Activated naive CD8-positive, alpha-beta T cell treated with anti-CD3 and anti-CD28 coated beads for 36 hours (primary cell): ENCODE measurements around the gene AASDH. TPM values are rescaled to one million over a fixed set of nuclear protein-coding genes. Genes with fewer than 3 reads are reported as not detected.

Experiments used
- DNase-seq: peaks from one replicate; pipeline ENCODE4 v3.0.0; 2021
- H3K27ac Mint-ChIP-seq: one replicate; pipeline ENCODE4 v1.8.0; 2022; ENCODE audit warnings: mild to moderate bottlenecking, moderate library complexity, mixed read lengths
- H3K27me3 Mint-ChIP-seq: one replicate; pipeline ENCODE4 v1.8.0; 2022; ENCODE audit warnings: mild to moderate bottlenecking, mixed read lengths
- H3K36me3 Mint-ChIP-seq: one replicate; pipeline ENCODE4 v1.8.0; 2021; ENCODE audit warnings: mild to moderate bottlenecking, mixed read lengths
- H3K4me1 Mint-ChIP-seq: one replicate; pipeline ENCODE4 v1.8.0; 2021; ENCODE audit warnings: mixed read lengths
- H3K4me3 Mint-ChIP-seq: one replicate; pipeline ENCODE4 v1.8.0; 2022; ENCODE audit warnings: mild to moderate bottlenecking, moderate library complexity, mixed read lengths
- H3K9me3 Mint-ChIP-seq: one replicate; pipeline ENCODE4 v1.8.0; 2022; ENCODE audit warnings: mixed read lengths
- total RNA-seq, 2 experiments: library from RNA; stranded (reverse); gene quantifications; one replicate each; pipeline ENCODE4 v1.2.3, GENCODE V29; 2021

Gene AASDH
- total RNA-seq, 2 experiments from 2014 or later: 9.7 to 11.4 TPM

- H3K27me3 Mint-ChIP-seq: no peaks in the 10 kb centered on the region
- no peak overlapping the region for H3K27ac Mint-ChIP-seq
- no peaks in the 10 kb centered on the region for H3K9me3 Mint-ChIP-seq
- no peak overlapping the region for H3K4me3 Mint-ChIP-seq
- peak; percentile 4 for DNase-seq
- H3K36me3 Mint-ChIP-seq: peaks cover 13% of the 10 kb centered on the region
- H3K4me1 Mint-ChIP-seq: peaks cover 21% of the 10 kb centered on the region
These were observed 23.2 kb upstream of the AASDH start for GRCh38 chr4:56410247-56411062.

GRCh38 chr4:56409511-56410090 is 22.3 kb upstream of the AASDH start:
- DNase-seq: no peak
- Mint-ChIP-seq H3K4me3 (no peak overlapping the region), H3K27ac (no peak overlapping the region), H3K9me3 (no peaks in the 10 kb centered on the region), H3K27me3 (no peaks in the 10 kb centered on the region), H3K4me1 (peaks cover 19% of the 10 kb centered on the region), H3K36me3 (peaks cover 16% of the 10 kb centered on the region)

GRCh38 chr4:56408978-56409377 is 21.7 kb upstream of the AASDH start:
- Mint-ChIP-seq H3K4me1 (peaks cover 19% of the 10 kb centered on the region), H3K36me3 (peaks cover 16% of the 10 kb centered on the region), H3K4me3 (no peak overlapping the region), H3K27me3 (no peaks in the 10 kb centered on the region), H3K9me3 (no peaks in the 10 kb centered on the region), H3K27ac (no peak overlapping the region)
- no peak for DNase-seq

- no peaks in the 10 kb centered on the region for H3K27me3 Mint-ChIP-seq
- H3K36me3 Mint-ChIP-seq: peaks cover 19% of the 10 kb centered on the region
- no peak overlapping the region for H3K4me3 Mint-ChIP-seq
- no peak overlapping the region for H3K27ac Mint-ChIP-seq
- peaks cover 10% of the 10 kb centered on the region for H3K4me1 Mint-ChIP-seq
- H3K9me3 Mint-ChIP-seq: no peaks in the 10 kb centered on the region
- no peak for DNase-seq
These were observed 18.9 kb upstream of the AASDH start for GRCh38 chr4:56406151-56406550.

- H3K9me3 Mint-ChIP-seq: no peaks in the 10 kb centered on the region
- no peak overlapping the region for H3K27ac Mint-ChIP-seq
- no peak overlapping the region for H3K4me3 Mint-ChIP-seq
- peaks cover 3% of the 10 kb centered on the region for H3K4me1 Mint-ChIP-seq
- no peaks in the 10 kb centered on the region for H3K27me3 Mint-ChIP-seq
- peaks cover 20% of the 10 kb centered on the region for H3K36me3 Mint-ChIP-seq
- no peak for DNase-seq
These were observed 17.7 kb upstream of the AASDH start for GRCh38 chr4:56405016-56405415.

- no peaks in the 10 kb centered on the region for H3K27me3 Mint-ChIP-seq
- H3K4me3 Mint-ChIP-seq: no peak overlapping the region
- H3K9me3 Mint-ChIP-seq: no peaks in the 10 kb centered on the region
- H3K27ac Mint-ChIP-seq: no peak overlapping the region
- H3K36me3 Mint-ChIP-seq: peaks cover 13% of the 10 kb centered on the region
- H3K4me1 Mint-ChIP-seq: no peaks in the 10 kb centered on the region
- no peak for DNase-seq
These were observed 13.3 kb upstream of the AASDH start for GRCh38 chr4:56400560-56400959.

GRCh38 chr4:56391270-56391669 is 4.0 kb upstream of the AASDH start:
- no peak for DNase-seq
- Mint-ChIP-seq H3K36me3 (peaks cover 14% of the 10 kb centered on the region), H3K9me3 (no peaks in the 10 kb centered on the region), H3K27ac (no peak overlapping the region), H3K4me3 (no peak overlapping the region), H3K4me1 (peaks cover 29% of the 10 kb centered on the region), H3K27me3 (no peaks in the 10 kb centered on the region)

GRCh38 chr4:56389558-56389957 is 2.3 kb upstream of the AASDH start:
- Mint-ChIP-seq H3K9me3 (no peaks in the 10 kb centered on the region), H3K27ac (no peak overlapping the region), H3K4me3 (peak overlapping the region; percentile 84), H3K36me3 (peaks cover 12% of the 10 kb centered on the region), H3K27me3 (no peaks in the 10 kb centered on the region), H3K4me1 (peaks cover 33% of the 10 kb centered on the region)
- DNase-seq: no peak

- H3K27ac Mint-ChIP-seq: peak overlapping the region; percentile 99
- peak overlapping the region; percentile 84 for H3K4me3 Mint-ChIP-seq
- DNase-seq: no peak
- H3K9me3 Mint-ChIP-seq: no peaks in the 10 kb centered on the region
- peaks cover 12% of the 10 kb centered on the region for H3K36me3 Mint-ChIP-seq
- peaks cover 37% of the 10 kb centered on the region for H3K4me1 Mint-ChIP-seq
- no peaks in the 10 kb centered on the region for H3K27me3 Mint-ChIP-seq
These were observed 1.0 kb upstream of the AASDH start for GRCh38 chr4:56388306-56388705.

GRCh38 chr4:56386091-56386490 is 1.2 kb downstream of the AASDH start:
- Mint-ChIP-seq H3K4me1 (peaks cover 32% of the 10 kb centered on the region), H3K4me3 (peak overlapping the region; percentile 84)

GRCh38 chr4:56375458-56375857 is 11.8 kb downstream of the AASDH start:
- DNase-seq: no peak
- Mint-ChIP-seq H3K27me3 (no peaks in the 10 kb centered on the region), H3K4me3 (no peak overlapping the region), H3K27ac (no peak overlapping the region), H3K4me1 (peaks cover 4% of the 10 kb centered on the region), H3K9me3 (no peaks in the 10 kb centered on the region), H3K36me3 (peaks cover 9% of the 10 kb centered on the region)

More at GRCh38 chr4:56386091-56386490, 1.2 kb downstream of the AASDH start:
- H3K36me3 Mint-ChIP-seq: peaks cover 7% of the 10 kb centered on the region
- H3K27me3 Mint-ChIP-seq: no peaks in the 10 kb centered on the region
- H3K9me3 Mint-ChIP-seq: no peaks in the 10 kb centered on the region
- peak overlapping the region; percentile 99 for H3K27ac Mint-ChIP-seq
- no peak for DNase-seq

GRCh38 chr4:56374956-56375355 is 12.3 kb downstream of the AASDH start:
- Mint-ChIP-seq H3K27ac (no peak overlapping the region), H3K36me3 (peaks cover 13% of the 10 kb centered on the region), H3K4me1 (peaks cover 4% of the 10 kb centered on the region), H3K4me3 (no peak overlapping the region), H3K9me3 (no peaks in the 10 kb centered on the region), H3K27me3 (no peaks in the 10 kb centered on the region)
- DNase-seq: no peak

- Mint-ChIP-seq H3K27ac (no peak overlapping the region), H3K4me3 (no peak overlapping the region), H3K36me3 (peaks cover 30% of the 10 kb centered on the region), H3K9me3 (peaks cover 1% of the 10 kb centered on the region), H3K27me3 (no peaks in the 10 kb centered on the region), H3K4me1 (peaks cover 4% of the 10 kb centered on the region)
- DNase-seq: no peak
These were observed 14.5 kb downstream of the AASDH start for GRCh38 chr4:56372774-56373173.

GRCh38 chr4:56371426-56372220 is 15.7 kb downstream of the AASDH start:
- Mint-ChIP-seq H3K4me1 (peaks cover 4% of the 10 kb centered on the region), H3K27ac (no peak overlapping the region), H3K27me3 (no peaks in the 10 kb centered on the region), H3K36me3 (peaks cover 29% of the 10 kb centered on the region), H3K9me3 (peaks cover 1% of the 10 kb centered on the region), H3K4me3 (no peak overlapping the region)
- DNase-seq: no peak

- Mint-ChIP-seq H3K27me3 (no peaks in the 10 kb centered on the region), H3K4me1 (peaks cover 4% of the 10 kb centered on the region), H3K9me3 (peaks cover 1% of the 10 kb centered on the region), H3K4me3 (no peak overlapping the region), H3K36me3 (peaks cover 31% of the 10 kb centered on the region), H3K27ac (no peak overlapping the region)
- DNase-seq: no peak
These were observed 16.9 kb downstream of the AASDH start for GRCh38 chr4:56370377-56370776.
